Esophagus squamous epithelium (tissue), 5 donors: Measurements from ENCODE around the gene ILKAP. TPM values are rescaled to one million over a fixed set of nuclear protein-coding genes. Genes with fewer than 3 reads are reported as not detected.

Source experiments
- DNase-seq: peaks from one replicate; lab custom pipeline; 2025; lab: John Stamatoyannopoulos, UW
- H3K27ac ChIP-seq, 4 donors: fragments of 200-600 bp; sonication (generic); one replicate each; pipeline ENCODE4 v1.5.1; 2016 to 2019; ENCODE audit warnings: mild to moderate bottlenecking in 1 of 4
- H3K27me3 ChIP-seq, 4 donors: fragments of 200-600 bp; sonication (generic); 1 replicate in 3 of 4; 2 replicates in 1 of 4; pipeline versions ENCODE4 v1.5.1 to v1.6.0; 2017 to 2021; ENCODE audit warnings: antibody characterized with exemption in 1 of 4
- H3K36me3 ChIP-seq, 3 donors: fragments of 200-600 bp; sonication (generic); one replicate each; pipeline ENCODE4 v1.5.1; 2016 to 2019
- H3K4me1 ChIP-seq, 3 donors: fragments of 200-600 bp; sonication (generic); one replicate each; pipeline ENCODE4 v1.5.1; 2017 to 2019
- H3K4me3 ChIP-seq, 4 donors: fragments of 200-600 bp; sonication (generic); 1 replicate in 3 of 4; 2 replicates in 1 of 4; pipeline ENCODE4 v1.5.1; 2016 to 2019; ENCODE audit warnings: mild to moderate bottlenecking in 2 of 4, moderate library complexity in 1 of 4
- H3K9me3 ChIP-seq, 3 donors: fragments of 200-600 bp; sonication (generic); one replicate each; pipeline ENCODE4 v1.5.1; 2016 to 2019
- POLR2A ChIP-seq, 4 donors: fragments of 450-650 bp; IDR thresholded peaks; one replicate each; pipeline ENCODE4 v1.6.1; 2017; ENCODE audit warnings: antibody characterized with exemption in 4 of 4, mild to moderate bottlenecking in 4 of 4, moderate library complexity in 3 of 4
- WGBS, 2 donors: methylation state at CpG; one replicate each; pipeline ENCODE4 v1.1.5; 2018; 5-methylcytosine and 5-hydroxymethylcytosine counted together
- intact Hi-C: fragments of 100-400 bp; cut with DNase I; formaldehyde crosslinking; loops from one replicate; pipeline ENCODE4 v1.15.0; 2022
- total RNA-seq, 4 donors: library from RNA; depleted of rRNA; stranded (reverse); fragments of >200 nt; gene quantifications; one replicate each; pipeline ENCODE4 v1.1.0, GENCODE V29; 2016
- TF ChIP-seq, protein P1 (sequence below), 6 experiments: fragments of 450-650 bp in 4 of 6; fragments of 200-600 bp in 2 of 6; sonication (generic) in 2 of 6; IDR thresholded peaks; one replicate each; pipeline ENCODE4 v1.5.1; 2016 to 2019; ENCODE audit warnings: antibody characterized with exemption in 6 of 6, mild to moderate bottlenecking in 4 of 6, moderate library complexity in 4 of 6
- donor health status: DM: yes; HTN: yes; CAD: no.

Gene ILKAP
- total RNA-seq, 4 donors from 2014 or later: 13.3 to 38.3 (median 20.7) TPM

DNA sequence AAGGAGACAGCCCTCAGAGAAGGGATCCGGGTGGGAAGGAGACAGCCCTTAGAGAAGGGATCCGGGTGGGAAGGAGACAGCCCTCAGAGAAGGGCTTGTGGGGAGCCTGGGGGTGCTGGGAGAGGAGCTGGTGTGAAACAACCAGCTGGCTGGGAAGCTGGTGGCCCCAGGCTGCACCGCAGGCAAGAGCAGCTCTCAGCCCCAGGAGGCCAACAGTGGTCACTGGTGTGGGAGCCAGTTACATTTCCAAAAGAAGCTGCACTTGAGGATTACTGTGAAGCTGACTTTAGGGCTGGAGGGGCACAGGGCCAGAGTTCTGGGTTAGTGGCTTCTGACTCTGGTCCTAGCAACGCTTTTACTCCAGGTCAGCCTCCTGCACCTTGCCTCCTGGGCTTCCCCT lies 33.1 kb upstream of the ILKAP start:
- DNase-seq: no peak
- Histone ChIP-seq H3K27ac (no peak overlapping the region), H3K4me1 (peaks cover 15 to 38% (median 23%) of the 10 kb centered on the region in 3 donors), H3K36me3 (no peaks in the 10 kb centered on the region), H3K27me3 (peaks cover 0 to 56% (median 2%) of the 10 kb centered on the region in 4 donors), H3K4me3 (no peak overlapping the region), H3K9me3 (no peaks in the 10 kb centered on the region)
- TF ChIP-seq POLR2A (IDR thresholded peaks at IDR 0.05): no peak
- TF ChIP-seq, protein P1, sequence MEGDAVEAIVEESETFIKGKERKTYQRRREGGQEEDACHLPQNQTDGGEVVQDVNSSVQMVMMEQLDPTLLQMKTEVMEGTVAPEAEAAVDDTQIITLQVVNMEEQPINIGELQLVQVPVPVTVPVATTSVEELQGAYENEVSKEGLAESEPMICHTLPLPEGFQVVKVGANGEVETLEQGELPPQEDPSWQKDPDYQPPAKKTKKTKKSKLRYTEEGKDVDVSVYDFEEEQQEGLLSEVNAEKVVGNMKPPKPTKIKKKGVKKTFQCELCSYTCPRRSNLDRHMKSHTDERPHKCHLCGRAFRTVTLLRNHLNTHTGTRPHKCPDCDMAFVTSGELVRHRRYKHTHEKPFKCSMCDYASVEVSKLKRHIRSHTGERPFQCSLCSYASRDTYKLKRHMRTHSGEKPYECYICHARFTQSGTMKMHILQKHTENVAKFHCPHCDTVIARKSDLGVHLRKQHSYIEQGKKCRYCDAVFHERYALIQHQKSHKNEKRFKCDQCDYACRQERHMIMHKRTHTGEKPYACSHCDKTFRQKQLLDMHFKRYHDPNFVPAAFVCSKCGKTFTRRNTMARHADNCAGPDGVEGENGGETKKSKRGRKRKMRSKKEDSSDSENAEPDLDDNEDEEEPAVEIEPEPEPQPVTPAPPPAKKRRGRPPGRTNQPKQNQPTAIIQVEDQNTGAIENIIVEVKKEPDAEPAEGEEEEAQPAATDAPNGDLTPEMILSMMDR (IDR thresholded peaks at IDR 0.05): no peak
- 85 to 90% methylated on average over 3 to 4 of the region's 4 CpGs for WGBS, 2 donors
- intact Hi-C loops: no loop called here

DNA sequence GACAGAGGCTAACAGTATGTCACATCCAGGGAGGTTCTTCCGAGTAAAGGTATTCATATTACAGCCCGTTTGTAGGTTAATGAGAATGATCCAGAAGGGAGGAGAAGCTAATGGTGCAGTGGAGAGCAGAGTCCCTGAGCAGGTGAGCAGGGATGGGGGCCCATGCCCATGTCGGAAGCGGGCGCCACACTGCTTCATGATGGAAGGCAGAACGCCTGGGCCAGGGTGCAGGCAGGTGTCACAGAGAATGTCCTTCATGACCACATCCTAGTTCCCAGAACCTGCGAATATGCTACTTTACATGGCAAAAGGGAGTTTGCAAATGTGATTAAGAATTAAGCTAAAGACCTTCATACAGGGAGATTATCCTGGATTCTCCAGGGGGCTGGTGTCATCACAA lies 32.4 kb upstream of the ILKAP start:
- WGBS, 2 donors: 77 to 88% methylated on average over 4 to 6 of the region's 7 CpGs
- H3K36me3 ChIP-seq: no peaks in the 10 kb centered on the region
- intact Hi-C loops: no loop called here
- H3K4me3 ChIP-seq: no peak overlapping the region
- H3K27me3 ChIP-seq: peaks cover 0 to 56% (median 2%) of the 10 kb centered on the region in 4 donors
- no peak for DNase-seq
- H3K4me1 ChIP-seq: peaks cover 18 to 38% (median 20%) of the 10 kb centered on the region in 3 donors
- TF ChIP-seq, protein P1 (IDR thresholded peaks at IDR 0.05): no peak
- no peak for TF ChIP-seq POLR2A (IDR thresholded peaks at IDR 0.05)
- H3K9me3 ChIP-seq: no peaks in the 10 kb centered on the region
- H3K27ac ChIP-seq: no peak overlapping the region

DNA sequence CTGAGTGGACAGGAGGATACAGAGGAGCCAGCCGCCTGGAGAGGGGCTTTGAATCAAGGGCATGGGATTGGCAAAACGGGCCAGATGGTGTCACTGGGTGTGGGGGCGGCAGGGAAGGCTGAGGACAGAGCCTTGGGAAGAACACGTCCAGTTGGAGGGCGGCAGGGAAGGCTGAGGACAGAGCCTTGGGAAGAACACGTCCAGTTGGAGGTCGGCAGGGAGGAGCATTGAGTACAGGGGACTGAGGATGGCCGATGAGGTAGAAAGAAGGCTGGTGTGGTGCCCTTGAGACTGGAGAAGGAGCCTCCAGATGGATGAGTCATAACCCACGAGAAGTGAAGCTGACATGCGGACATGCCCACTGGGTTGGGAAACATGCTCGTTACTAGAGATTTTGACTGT lies 31.8 kb upstream of the ILKAP start:
- TF ChIP-seq, protein P1 (IDR thresholded peaks at IDR 0.05): no peak
- TF ChIP-seq POLR2A (IDR thresholded peaks at IDR 0.05): no peak
- H3K27me3 ChIP-seq: peaks cover 0 to 53% (median 2%) of the 10 kb centered on the region in 4 donors
- WGBS, 2 donors: 52 to 69% methylated on average over 11 of the region's 11 CpGs
- H3K36me3 ChIP-seq: no peaks in the 10 kb centered on the region
- no peak for DNase-seq
- H3K4me1 ChIP-seq: peaks cover 13 to 36% (median 15%) of the 10 kb centered on the region in 3 donors
- H3K27ac ChIP-seq: no peak overlapping the region
- intact Hi-C loops: no loop called here
- no peak overlapping the region for H3K4me3 ChIP-seq
- H3K9me3 ChIP-seq: no peaks in the 10 kb centered on the region

DNA sequence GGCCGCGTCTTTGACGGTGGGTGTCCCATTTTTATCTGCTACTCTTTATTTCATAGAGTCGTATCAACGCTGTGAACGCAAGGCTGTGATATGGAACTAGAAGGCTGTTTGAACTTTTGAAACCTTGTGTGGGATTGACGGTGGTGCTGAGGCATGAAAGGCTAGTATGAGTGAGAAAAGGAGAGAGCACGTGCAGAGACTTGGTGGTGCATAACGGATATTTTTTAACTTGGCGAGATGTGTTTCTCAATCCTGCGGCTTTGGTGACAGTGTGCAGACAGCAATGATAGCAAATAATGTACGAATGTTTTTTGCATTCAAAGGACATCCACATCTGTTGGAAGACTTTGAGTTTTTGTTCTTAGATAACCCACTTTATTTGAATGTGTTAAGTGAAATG lies 30.1 kb upstream of the ILKAP start:
- Histone ChIP-seq H3K27me3 (peaks cover 0 to 45% (median 2%) of the 10 kb centered on the region in 4 donors), H3K4me3 (no peak overlapping the region), H3K4me1 (peaks cover under 1 to 21% (median 6%) of the 10 kb centered on the region in 3 donors), H3K9me3 (no peaks in the 10 kb centered on the region), H3K27ac (no peak overlapping the region), H3K36me3 (no peaks in the 10 kb centered on the region)
- no peak for TF ChIP-seq POLR2A (IDR thresholded peaks at IDR 0.05)
- TF ChIP-seq, protein P1 (IDR thresholded peaks at IDR 0.05): no peak
- 70 to 87% methylated on average over 12 of the region's 12 CpGs for WGBS, 2 donors
- no peak for DNase-seq
- intact Hi-C loops: no loop called here

DNA sequence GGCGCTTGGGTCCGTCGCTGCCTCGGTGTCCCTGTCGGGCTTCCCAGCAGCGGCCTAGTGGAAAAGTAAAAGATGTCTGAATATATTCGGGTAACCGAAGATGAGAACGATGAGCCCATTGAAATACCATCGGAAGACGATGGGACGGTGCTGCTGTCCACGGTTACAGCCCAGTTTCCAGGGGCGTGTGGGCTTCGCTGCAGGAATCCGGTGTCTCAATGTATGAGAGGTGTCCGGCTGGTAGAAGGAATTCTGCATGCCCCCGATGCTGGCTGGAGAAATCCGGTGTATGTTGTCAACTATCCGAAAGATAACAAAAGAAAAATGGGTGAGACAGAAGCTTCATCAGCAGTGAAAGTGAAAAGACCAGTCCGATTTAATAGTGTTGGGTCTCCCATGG lies 28.3 kb upstream of the ILKAP start:
- no peak overlapping the region for H3K27ac ChIP-seq
- WGBS, 2 donors: 55 to 56% methylated on average over 19 to 21 of the region's 21 CpGs
- peaks cover 0 to 27% (median 0%) of the 10 kb centered on the region in 4 donors for H3K27me3 ChIP-seq
- DNase-seq: no peak
- H3K4me1 ChIP-seq: peaks cover 0 to 28% (median 6%) of the 10 kb centered on the region in 3 donors
- H3K36me3 ChIP-seq: no peaks in the 10 kb centered on the region
- H3K9me3 ChIP-seq: no peaks in the 10 kb centered on the region
- TF ChIP-seq, protein P1 (IDR thresholded peaks at IDR 0.05): no peak
- TF ChIP-seq POLR2A (IDR thresholded peaks at IDR 0.05): no peak
- H3K4me3 ChIP-seq: peak overlapping the region in 3 of 4 donors; percentile 45 to 75 (median 45)
- intact Hi-C loops: no loop called here
